ENCODE measurements around the gene FKBP8. TPM values are rescaled to one million over a fixed set of nuclear protein-coding genes. Genes with fewer than 3 reads are reported as not detected.

Gene FKBP8
- total RNA-seq, 4 donors from 2014 or later = 248 to 285 (median 263) TPM

DNA sequence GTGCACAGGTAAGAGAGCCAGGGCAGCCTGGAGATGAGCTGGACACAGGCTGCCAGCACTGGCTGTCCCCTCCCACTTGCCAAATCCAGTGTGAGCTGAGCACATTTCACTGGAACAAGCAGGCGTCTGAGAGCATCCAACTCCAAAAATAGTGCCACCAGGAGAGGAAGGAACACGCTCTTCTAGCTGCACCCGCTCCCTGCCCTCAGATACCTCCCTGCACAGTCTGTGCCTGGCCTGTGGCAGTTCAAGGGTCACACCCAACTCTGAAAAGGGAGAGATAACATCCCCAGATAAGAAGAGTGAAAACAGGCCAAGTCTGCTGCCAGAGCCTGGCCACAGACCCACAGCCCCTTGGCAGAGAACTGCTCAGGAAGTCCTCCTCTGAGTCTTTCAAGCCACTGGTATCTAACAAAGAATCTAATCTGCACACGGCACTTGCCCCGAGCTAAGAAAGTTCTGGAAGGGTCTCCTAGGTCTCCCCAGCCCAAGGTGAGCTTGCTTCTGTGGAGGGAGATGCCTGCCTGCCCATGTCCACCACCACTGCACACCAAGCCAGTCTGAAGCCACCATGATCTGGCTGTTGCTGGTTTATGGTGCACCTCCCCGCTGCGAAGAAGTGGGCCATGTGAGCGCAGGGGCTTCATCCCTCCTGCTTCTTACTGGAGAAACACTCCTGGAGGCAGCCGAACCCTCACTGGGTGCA lies 36.2 kb downstream of the FKBP8 start:
- intact Hi-C loops (cut with DNase I; ENCODE audit: low total_unique reads) = no loop called here
- 42 to 46% methylated on average over 9 of the region's 9 CpGs for WGBS, 2 donors
- DNase-seq (ENCODE audit: low spot score in 2 of 2) = no peak
- H3K4me3 ChIP-seq (ENCODE audit: low read depth, poor library complexity, severe bottlenecking) = no peak overlapping the region
- TF ChIP-seq, protein P1, sequence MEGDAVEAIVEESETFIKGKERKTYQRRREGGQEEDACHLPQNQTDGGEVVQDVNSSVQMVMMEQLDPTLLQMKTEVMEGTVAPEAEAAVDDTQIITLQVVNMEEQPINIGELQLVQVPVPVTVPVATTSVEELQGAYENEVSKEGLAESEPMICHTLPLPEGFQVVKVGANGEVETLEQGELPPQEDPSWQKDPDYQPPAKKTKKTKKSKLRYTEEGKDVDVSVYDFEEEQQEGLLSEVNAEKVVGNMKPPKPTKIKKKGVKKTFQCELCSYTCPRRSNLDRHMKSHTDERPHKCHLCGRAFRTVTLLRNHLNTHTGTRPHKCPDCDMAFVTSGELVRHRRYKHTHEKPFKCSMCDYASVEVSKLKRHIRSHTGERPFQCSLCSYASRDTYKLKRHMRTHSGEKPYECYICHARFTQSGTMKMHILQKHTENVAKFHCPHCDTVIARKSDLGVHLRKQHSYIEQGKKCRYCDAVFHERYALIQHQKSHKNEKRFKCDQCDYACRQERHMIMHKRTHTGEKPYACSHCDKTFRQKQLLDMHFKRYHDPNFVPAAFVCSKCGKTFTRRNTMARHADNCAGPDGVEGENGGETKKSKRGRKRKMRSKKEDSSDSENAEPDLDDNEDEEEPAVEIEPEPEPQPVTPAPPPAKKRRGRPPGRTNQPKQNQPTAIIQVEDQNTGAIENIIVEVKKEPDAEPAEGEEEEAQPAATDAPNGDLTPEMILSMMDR (IDR thresholded peaks at IDR 0.05) = no peak
- no peak for TF ChIP-seq POLR2A (IDR thresholded peaks at IDR 0.05)

DNA sequence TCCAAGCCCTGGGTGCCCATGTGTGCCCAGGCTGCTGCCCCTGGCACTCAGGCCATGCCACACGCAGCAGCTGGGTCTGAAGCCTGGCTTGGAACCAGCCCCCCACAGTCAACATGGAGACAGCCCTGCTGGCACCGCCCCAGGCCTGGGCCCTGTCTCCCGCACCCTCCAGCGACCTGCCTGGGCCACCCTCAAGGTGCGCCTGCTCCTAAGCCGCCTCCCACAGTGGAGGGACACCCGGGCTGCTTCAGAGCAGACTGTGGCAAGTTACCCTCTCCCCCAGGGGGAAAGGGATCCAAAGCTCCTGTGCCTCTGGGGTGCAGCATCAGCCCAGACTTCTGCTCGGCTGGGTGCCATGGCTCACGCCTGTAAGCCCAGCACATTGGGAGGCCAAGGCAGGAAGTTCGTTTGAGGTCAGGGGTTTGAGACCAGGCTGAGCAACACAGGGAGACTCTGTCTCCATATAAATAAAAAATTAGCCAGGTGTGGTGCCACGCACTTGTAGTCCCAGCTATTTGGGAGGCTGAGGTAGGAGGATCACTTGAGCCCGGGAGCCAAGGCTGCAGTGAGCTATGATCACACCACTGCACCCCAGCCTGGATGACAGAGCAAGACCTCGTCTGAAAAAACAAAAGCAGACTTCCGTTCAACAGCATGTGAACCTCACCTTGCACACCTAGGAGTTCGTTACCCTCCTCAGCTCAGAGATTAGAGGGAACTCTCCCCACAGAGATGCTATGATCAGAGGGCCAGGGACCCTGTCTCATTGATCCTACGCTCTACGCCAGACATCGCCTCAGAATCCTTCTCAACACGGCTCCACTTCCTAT lies 37.1 kb downstream of the FKBP8 start:
- no peak for DNase-seq (ENCODE audit: low spot score in 2 of 2)
- TF ChIP-seq, protein P1 (IDR thresholded peaks at IDR 0.05) = no peak
- WGBS, 2 donors = 67 to 71% methylated on average over 11 to 17 of the region's 19 CpGs
- H3K4me3 ChIP-seq (ENCODE audit: low read depth, poor library complexity, severe bottlenecking) = no peak overlapping the region
- intact Hi-C loops (cut with DNase I; ENCODE audit: low total_unique reads) = no loop called here

DNA sequence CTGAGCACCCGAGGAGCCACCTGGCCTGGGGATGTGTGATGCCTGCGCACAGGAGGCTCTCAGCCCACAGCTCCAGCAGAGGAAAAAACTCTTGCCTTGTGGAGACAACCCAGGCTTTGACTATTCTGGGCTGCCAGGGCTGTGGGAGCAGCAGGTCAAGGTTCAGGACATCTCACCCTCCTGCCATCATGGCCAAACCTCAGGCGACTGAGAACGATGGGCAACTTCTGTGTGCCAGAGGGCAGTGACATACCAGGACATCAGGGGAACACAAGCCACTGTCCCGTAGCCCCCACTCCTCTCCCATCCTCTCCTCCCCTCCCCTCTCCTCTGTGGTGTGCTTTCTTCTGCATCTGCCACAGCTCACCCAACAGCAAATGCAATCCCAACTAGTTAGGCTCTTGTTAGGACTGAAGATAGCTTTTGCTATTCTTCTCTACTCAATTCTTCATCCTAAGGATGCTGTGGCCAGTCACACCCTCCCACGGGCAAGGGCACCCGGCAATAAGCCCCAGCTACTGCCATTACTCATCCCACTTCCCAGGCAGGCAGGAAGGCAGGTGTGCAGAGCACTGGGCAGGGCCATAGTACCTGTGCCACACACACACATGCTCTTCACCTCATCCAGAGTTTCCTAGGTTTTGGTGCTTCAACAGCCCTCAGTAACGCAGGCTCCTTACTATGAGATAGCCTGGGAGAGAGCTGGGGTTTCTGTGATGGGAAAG lies 38.3 kb downstream of the FKBP8 start:
- DNase-seq (ENCODE audit: low spot score in 2 of 2) = no peak
- no peak overlapping the region for H3K4me3 ChIP-seq (ENCODE audit: low read depth, poor library complexity, severe bottlenecking)
- intact Hi-C loops (cut with DNase I; ENCODE audit: low total_unique reads) = no loop called here
- 76 to 81% methylated on average over 7 to 8 of the region's 8 CpGs for WGBS, 2 donors
- TF ChIP-seq, protein P1 (IDR thresholded peaks at IDR 0.05) = no peak
- no peak for TF ChIP-seq POLR2A (IDR thresholded peaks at IDR 0.05)

DNA sequence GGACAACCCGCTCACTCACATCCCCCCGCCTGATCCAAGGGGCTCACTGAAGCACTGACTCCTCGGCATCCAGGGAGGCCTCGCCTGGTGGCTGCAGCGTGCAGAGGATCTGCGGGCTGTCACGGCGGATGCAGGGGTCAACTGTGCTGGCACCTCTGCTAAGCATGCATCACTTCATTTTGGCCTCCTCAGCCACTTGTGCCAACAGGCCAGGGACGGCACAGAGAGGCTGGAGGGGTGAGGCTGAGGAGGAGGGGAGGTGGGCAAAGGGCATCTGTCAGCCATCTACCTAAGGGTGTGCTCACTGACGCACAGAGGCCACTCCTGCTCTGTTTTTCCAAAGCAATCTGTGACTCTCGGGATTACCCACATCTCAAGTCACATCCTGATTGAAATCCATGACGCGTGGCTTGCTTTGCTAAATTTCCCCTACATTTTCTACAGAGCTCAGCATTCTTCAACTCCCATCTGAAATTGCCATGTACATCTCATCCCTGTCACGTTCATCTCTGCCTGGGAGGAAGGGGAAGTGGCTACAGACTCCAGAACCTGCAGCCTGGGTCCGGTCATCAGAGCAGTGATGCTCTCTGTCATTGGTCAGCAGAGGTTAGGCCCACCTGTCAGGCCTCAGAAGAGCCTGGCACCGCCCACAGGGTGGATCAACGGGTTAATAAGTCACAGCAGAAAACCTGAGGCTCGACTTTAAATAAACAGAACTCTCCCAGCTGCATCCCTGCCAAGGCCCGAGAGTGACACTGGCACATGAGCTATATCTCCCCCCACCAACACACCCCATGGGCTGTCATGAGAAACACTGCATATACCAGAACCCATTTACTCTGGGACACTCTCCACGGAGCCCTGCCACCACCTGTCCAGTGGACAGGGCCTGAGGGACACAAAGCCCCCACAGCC lies 39.1 kb downstream of the FKBP8 start:
- WGBS, 2 donors = 72 to 75% methylated on average over 18 to 20 of the region's 20 CpGs
- no peak overlapping the region for H3K4me3 ChIP-seq (ENCODE audit: low read depth, poor library complexity, severe bottlenecking)
- TF ChIP-seq, protein P1 (IDR thresholded peaks at IDR 0.05) = no peak
- no peak for TF ChIP-seq POLR2A (IDR thresholded peaks at IDR 0.05)
- no peak for DNase-seq (ENCODE audit: low spot score in 2 of 2)
- intact Hi-C loops (cut with DNase I; ENCODE audit: low total_unique reads) = no loop called here

DNA sequence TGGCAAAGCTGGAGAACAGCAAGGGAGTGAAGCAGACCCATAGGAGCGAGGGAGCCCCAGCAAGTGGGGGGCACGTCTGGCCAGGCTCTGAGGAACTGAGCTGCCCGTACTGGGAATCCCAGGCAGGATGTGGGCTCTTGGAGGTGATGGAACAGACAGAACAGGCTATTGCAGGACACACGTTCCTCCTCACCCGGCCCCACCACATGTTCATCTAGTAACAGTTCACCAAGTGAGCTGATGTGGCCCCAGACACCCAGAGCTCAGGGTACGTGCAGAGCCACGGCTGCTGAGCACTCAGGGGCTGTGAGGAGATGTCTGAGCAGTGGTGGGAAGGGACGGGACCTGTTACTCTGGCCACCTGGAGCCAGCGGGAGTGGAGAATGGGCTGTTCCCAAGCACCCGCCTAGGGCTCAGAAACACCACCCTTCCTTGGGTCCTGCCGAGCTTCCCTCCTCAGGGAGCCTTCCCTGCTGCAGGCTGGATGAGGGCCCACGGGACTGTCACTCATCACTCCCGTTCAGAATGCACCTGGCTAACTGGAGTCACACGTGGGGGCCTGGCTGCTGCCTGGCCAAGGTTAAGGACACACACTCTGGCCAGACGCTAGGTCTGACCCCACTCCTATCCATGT lies 39.9 kb downstream of the FKBP8 start:
- 62 to 69% methylated on average over 12 to 15 of the region's 15 CpGs for WGBS, 2 donors
- H3K4me3 ChIP-seq (ENCODE audit: low read depth, poor library complexity, severe bottlenecking) = no peak overlapping the region
- intact Hi-C loops (cut with DNase I; ENCODE audit: low total_unique reads) = no loop called here
- TF ChIP-seq, protein P1 (IDR thresholded peaks at IDR 0.05) = no peak
- TF ChIP-seq POLR2A (IDR thresholded peaks at IDR 0.05) = no peak
- no peak for DNase-seq (ENCODE audit: low spot score in 2 of 2)

Measured in lower leg skin (tissue), 4 donors.